Stimulated activated CD4-positive, alpha-beta T cell treated with anti-CD3 and anti-CD28 coated beads, TNF-alpha, amount 100 ng/mL, for 4 hours (primary cell): ENCODE results near the gene CNN2.

ENCODE experiments used
- DNase-seq, 3 experiments: peaks; one replicate each; pipeline ENCODE4 v3.0.0-alpha.2; 2020; ENCODE audit warnings: low read depth in 3 of 3

The CNN2 gene

DNA sequence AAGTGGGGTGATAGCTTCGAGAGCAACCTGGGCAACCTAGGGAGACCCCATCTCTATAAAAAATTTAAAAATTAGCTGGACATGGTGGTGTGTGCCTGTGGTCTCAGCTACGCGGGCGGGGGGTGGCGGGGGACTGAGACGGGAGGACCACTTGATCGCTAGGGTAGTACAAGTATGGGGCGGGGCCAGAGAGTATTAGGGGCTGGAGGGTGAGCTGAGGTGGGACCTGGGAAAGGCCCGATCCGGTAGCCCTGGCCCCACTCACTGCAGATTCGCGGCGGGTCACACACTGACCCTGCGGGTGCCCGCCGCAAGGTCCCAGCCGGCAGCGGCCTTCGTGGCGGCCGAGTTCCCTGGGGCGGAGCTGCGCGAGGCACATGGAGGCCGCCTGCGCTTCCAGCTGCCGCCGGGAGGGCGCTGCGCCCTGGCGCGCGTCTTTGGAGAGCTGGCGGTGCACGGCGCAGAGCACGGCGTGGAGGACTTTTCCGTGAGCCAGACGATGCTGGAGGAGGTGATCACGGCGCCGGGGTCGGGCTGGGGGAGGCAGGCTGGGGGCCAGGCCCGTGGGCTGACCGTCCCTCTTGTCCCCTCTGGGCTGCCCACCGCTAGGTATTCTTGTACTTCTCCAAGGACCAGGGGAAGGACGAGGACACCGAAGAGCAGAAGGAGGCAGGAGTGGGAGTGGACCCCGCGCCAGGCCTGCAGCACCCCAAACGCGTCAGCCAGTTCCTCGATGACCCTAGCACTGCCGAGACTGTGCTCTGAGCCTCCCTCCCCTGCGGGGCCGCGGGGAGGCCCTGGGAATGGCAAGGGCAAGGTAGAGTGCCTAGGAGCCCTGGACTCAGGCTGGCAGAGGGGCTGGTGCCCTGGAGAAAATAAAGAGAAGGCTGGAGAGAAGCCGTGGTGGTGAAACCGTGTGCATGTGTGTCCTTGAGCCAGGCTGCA lies 38.5 kb downstream of the CNN2 start:
- DNase-seq, result peak in 2 of 3 experiments; percentile 53 to 61

DNA sequence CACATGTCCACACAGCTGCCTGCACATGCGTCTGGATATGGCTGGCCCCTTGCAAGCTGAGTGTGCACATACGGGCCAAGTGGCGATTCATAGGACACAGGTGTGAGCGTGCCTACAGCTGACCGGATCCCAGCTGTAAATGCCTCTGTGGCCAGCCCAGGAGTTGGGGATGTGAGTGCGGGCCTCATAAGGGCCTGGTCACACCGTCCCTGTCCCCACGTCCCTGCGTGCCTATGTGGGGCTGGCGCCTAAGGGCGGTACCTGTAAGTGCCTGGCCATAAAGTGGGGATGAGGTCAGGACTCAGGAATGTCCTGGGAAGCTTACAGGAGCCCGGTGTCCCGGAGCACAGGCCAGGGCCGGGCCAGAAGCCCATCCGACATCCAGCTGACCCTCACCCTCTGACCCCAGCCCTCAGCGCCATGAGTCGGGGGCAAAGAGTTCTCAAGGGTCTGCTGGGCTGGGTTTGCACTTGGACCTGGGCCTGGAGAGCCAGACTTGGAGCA lies 39.2 kb downstream of the CNN2 start:
- no peak for DNase-seq

DNA sequence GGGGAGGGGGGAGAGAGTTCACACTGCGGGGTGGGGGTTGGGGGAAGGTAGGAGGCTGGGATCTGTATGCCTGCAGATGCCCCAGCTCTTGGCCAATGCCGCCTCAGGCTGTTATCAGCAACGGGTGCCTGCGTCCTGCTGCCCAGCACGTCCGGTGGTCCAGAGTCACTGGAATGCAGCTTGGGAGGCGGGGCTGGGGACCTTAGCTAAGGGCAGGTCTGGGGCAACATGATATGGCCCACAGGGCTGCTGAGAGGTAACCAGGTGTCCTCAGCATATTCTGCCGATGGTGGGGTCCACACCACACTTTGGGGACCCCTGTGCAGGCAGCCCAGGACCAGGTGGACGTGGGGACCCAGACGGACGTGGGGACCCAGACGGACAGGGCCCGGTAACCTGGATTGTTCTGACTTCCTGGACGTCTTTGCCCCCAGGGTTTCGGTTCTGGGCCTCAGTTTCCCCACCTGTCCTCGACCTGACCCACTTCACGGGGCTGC lies 39.9 kb downstream of the CNN2 start:
- no peak for DNase-seq

DNA sequence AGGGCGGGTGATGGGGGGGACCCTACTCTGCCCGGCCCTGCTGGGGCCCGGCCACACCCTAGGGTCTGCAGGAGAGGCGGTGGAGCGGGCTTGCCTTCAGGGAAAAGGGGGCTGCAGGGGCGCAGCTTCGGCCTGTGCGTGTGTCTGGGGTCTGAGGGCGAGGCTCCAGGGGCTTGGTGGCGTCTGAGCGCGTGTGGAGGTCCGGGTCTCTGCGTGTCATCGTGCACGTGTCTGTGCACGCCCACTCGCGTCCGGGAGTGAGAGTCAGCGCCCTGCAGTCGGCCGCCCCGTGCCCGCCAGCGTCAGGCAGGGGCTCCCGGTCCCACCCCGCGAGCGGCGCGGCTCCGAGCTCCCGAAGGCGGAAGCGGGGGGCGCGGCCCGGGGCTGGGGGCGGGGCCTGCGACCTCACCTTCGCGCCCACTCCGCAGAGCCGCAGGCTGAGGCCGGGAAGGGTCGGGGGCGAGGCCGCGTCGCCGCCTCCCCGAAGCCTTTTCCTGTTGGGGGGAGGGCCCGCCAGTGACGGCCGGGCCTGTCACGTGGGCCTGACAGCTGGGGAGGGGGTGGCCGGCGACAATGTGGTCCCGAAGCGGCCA lies 40.4 kb downstream of the CNN2 start, which contains the start of gene ARHGAP45:
TSS of gene ARHGAP45 (plus strand) at position 420 of the 593 bp plus-strand sequence. CDS start 239 bp downstream, outside the sequence.
- peak; percentile 68 to 78 (median 70) for DNase-seq

DNA sequence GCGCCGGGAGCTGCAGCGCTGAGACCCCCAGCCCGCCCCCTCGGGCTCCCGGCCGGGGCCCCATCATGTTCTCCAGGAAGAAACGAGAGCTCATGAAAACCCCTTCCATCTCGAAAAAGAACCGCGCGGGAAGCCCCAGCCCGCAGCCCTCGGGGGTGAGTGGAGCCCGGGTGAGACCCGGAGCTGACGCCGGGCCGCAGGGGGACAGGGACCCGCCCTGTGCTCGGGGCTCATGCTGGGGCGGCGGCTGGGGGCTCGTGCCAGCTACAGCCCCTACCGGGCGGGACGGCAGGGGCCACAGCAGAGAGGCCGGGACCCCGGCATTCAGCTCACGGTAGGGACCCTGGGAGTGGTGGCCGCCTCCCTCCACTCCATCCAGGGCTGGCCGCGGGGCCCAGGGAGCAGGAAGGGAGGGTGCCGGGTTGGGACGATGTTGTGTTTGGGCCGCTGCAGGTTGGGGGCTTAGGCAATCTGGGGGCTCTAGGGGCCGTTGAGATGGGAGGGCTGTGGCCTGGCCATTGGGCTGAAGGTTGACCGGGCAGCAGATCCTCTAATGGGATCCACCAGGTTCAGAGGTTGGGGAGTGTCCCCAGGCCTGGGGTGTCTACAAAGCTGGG lies 41.0 kb downstream of the CNN2 start:
- DNase-seq, result no peak

DNA sequence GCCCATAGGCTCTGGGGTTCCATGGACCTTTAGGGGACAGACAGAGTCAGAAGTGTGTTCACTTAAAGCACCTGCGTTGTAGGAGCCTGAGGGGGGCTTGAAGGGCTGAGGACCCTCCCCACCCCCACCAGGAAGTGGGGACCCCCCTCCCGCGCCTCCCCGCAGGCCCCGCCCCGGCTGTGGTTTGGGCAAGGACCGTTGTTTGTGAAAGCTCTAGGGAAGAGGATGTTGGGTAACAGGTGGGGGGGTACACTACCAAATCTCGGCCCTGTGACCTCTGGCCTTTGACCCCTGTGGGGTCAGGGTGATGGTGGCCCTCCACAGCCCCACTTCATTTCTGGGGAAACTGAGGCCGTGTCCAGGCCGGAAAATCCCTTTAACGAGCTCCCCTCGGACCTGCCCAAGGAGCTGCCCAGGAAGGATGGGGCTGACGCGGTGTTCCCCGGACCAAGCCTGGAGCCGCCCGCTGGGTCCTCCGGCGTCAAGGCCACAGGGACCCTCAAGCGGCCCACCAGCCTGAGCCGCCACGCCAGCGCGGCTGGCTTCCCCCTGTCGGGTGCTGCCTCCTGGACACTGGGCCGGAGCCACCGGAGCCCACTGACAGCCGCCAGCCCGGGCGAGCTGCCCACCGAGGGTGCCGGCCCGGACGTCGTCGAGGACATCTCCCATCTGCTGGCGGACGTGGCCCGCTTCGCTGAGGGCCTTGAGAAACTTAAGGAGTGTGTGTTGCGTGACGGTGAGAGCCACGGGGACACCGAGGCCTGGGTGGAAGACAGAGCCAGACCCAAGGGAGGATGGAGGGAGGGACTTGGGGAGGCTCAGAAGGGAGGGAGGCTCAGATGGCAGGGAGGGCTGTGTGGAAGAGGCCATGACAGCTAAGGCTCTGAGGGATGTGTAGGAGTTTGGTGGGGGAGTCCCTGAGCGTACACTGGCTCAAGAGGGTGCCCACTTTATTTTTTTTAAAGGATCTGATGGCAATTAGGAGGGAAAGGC lies 41.9 kb downstream of the CNN2 start:
- peak in 1 of 3 experiments; percentile 43 for DNase-seq

DNA sequence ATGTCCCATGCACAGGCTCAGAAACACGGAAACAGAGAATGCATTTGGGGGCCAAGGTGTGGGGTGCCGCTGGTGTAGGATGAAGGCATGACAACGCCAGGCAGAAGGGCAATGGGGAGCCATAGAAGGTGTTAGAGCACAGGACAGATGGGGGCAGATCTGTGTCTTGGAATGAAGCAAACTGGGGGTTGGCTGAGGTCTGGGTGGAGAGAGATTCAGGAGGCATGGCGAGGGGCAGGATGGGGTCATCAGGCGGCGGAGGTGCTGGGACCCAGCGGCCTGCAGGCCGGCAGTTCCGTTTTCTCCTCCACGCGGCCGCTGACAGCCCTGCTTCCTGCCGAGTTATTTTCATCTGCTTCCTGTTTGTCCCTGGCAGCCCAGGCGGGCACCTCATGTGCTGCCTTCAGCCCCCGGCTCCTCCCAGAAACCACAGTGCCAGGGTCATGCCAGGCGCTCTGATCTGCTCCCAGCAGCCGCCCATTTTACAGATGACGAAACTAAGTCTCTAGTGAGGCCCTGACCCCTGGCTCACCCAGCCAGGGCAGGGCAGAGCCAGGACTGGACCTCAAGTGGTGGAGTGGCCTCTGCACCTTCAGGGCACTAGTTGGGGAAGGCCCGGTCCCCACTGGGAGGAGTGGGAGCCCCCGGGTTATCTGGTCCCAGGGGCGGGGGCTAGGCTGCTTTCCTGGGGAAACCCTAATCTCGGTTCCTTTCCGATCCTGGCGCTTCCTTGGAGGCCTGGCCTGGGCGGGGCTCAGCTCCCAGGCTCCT lies 42.8 kb downstream of the CNN2 start:
- DNase-seq, result no peak

DNA sequence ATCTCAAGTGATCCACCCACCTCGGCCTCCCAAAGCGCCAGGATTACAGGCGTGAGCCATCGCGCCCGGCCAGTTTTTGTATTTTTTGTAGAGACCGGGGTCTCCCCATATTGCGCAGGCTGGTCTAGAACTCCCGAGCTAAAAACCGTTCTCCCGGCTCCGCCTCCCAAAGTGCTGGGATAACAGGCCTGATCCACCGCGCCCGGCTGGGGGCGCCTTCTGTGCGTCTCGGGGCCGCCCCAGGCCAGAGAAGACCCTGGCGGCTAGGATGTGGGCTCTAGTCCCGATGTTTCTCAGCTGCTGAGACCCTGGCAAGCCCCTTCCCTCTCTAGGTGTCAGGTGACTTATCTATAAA lies 44.1 kb downstream of the CNN2 start:
- DNase-seq, result no peak

DNA sequence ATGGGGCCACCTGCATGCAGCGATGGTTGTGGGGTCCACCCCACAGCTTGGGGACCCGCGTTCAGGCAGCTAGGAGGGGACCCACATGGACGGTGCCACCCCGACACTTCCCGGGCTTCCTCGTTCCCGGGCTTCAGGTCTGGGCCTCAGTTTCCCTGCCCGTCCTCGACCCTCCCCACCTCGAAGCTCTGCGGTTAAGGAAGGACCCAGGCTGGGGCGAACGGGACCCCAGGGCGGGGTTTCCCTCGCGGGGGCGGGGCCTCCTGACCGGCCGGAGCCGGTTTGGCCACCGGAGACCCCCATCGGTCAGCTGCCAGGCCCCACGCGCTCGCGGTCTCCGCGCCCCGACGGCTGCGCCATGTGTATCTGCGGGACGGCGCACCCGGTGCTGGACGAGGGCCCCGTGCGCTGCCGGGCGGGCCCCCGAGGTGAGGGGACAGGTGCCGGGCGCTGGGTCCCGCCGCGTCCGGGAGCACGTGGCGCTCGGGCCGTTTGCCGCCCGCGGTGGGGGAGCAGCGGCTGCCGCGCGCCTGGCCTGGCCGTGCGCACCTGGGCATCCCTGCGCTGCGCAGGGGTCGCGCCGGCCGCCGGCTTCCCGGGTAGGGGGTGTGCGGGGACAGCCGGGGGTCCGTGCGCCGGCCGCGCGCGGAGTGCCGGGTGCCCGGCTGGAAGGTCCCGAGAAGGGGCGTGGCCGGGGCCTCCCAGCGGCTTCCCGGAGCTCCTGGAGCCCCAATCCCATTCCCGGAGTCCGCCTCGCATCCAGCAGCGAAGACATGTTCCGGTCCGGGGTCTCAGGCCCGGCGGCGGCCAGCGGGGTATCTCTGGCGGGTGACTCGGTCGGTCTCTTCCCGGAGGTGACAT lies 44.8 kb downstream of the CNN2 start:
- no peak for DNase-seq

DNA sequence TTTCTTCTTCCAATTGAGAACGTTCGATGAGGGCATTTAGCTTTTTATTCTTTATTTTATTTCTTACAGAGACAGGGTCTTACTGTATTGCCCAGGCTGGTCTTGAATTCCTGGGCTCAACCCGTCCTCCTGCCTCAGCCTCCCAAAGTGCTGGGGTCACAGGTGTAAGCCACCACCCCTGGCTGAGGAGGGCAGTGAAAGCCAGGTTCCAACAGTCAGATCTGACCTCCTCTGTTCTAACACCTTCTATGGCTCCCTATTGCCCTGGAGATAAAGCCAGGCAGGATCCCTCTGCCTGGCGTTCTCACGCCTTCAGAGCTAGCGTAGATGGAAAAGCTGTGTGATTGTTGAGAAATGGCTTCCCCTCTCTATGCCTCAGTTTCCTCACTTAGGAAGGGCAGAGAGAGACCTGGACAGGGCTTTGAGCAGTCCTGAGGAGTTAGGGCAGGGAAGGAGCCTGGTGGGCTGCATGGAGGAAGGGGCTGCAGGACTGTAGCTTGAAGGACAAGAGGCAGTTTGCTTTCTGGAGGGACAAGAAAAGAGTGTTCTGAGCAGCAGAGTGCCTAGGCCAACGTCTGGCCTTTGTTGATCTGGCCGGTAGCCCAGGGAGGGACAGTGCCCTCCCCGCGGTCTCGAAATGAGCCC lies 46.1 kb downstream of the CNN2 start:
- no peak for DNase-seq

DNA sequence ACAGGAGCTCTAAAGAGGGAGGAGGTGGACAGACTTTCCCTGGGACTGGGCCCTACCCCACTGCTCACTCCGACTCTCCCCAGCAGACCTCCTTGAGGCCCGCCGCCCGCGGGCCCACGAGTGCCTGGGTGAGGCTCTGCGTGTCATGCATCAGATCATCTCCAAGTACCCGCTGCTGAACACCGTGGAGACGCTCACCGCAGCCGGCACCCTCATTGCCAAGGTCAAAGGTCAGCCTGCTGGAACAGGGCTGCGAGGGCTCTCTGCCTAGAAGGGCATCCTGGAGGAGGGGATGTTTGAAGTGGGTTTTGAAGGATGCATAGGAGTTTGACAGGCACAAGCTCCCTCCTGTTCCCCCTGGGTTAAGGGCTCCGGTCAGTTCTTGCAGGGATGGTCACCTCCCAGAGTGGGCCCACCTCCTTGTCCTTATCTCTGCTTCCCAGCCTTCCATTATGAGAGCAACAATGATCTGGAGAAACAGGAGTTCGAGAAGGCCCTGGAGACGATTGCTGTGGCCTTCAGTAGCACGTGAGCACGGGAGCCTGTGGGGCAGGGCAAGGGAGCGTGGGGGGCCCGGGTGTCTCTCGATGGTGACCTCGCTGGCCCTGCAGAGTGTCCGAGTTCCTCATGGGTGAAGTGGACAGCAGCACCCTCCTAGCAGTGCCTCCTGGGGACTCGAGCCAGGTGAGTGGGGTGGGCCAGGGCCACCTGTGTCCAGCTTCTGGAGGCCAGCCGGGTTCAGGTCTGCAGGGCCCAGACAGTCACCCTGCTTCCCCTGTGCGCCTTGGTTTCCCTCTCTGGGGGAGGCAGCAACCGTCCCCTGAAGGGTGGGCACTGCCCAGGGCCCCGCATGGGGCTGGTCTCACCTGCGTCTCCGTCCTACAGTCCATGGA lies 46.9 kb downstream of the CNN2 start:
- no peak for DNase-seq

DNA sequence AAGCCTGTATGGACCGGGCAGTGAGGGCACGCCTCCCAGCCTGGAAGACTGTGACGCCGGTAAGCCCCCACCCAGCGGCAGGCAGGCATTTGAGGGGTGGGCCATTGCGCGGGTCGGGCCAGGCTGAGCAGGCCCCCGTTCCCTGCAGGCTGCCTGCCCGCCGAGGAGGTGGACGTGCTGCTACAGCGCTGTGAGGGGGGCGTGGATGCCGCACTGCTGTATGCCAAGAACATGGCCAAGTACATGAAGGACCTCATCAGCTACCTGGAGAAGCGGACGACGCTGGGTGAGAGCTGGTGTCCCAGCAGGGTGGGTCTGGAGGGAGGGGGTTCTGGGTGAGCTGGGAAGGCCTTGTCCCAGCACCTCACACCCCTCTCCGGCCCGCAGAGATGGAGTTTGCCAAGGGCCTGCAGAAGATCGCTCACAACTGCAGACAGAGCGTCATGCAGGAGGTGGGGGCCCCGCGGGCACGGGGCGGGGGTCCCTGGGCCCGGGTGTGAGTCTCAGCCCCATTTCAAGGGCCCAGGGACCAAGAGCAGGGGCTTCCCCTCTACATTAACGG lies 47.6 kb downstream of the CNN2 start:
- DNase-seq, result no peak

DNA sequence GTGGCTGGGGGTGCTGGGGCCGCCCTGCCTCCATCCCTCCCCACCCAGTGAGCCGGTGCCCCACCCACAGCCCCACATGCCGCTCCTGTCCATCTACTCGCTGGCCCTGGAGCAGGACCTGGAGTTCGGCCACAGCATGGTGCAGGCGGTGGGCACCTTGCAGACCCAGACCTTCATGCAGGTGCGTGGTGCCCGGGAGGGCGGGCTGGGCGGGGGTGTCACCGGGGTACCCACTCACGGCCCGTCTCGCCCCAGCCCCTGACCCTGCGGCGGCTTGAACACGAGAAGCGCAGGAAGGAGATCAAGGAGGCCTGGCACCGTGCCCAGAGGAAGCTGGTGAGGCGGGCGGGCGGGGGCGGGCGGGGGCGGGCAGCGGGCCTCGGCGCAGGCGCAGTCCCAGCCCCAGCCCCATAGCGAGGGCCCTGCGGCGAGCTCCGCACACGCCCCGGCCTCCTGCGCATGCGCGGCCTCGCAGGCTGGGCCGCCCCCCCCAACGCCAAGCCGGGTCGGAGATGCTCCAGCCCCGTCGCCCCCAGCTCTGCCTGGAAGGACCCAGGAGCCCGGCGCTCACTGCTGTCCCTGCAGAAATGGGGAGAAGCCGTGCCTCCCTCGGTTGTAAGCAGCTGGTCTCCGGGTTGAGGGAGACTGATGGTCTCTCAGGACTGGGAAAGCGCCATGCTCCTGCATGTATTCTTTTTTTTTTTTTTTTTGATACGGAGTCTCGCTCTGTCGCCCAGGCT lies 48.3 kb downstream of the CNN2 start:
- DNase-seq, result peak; percentile 77 to 93 (median 80)

DNA sequence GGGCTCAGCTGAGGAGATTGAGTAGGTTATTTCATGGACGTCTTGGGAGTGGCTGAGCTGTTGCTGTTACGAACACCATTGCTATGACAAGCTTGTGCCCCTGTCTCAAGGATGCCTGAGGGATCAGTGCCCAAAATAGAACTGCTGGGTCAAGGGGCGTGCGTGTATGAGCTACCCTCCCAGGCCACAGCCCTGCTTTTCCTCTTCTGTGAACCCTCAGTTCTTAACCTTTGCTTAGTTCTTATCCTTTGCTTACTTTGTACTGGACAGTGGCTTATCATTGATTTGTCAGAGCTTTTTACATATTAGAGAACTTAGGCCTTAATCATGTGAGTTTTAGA lies 49.6 kb downstream of the CNN2 start:
- DNase-seq, result no peak

DNA sequence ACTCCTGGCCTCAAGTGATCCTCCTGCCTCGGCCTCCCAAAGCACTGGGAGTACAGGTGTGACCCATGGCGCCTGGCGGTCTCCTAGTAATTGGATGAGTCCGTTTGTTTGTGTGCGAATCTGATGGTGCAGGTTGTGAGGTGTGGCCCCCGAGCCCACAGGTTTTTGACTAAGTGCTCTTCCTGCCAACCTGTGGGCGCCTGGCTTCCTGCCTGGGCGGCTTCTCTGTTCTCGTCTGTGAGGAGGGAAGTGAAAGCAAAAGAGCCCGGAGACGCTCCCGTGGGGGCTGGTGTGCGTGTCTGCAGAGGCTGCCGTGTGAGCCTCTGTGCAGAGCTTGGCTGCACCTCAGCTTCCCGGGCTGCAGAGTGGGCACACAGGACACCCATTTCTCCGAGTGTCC lies 50.5 kb downstream of the CNN2 start:
- DNase-seq, result peak; percentile 74 to 92 (median 84)

DNA sequence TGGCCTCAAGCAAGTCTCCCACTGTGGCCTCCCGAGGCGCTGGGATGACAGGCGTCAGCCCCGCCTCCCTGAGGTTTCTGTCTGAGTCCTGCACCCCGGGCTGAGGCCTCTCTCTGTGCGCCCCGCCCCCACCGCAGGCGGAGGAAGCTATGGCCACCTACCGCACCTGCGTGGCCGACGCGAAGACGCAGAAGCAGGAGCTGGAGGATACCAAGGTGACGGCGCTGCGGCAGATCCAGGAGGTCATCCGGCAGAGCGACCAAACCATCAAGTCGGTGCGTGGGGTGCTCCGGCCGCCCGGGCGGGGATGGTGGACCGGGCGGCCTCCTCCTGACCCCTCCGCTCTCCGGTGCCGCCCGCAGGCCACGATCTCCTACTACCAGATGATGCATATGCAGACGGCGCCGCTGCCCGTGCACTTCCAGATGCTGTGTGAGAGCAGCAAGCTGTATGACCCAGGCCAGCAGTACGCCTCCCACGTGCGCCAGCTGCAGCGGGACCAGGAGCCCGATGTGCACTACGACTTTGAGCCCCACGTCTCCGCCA lies 53.2 kb downstream of the CNN2 start:
- no peak for DNase-seq
